Parathyroid adenoma (tissue), 2 donors: Measurements from ENCODE around the gene OLFML2B.
"Not testable (repeated sequence)": the region's sequence is repeated elsewhere in the genome, so short reads cannot be mapped to it uniquely, and the experiment has no call there.

Experiments
- H2AFZ ChIP-seq: fragments of 300-600 bp; sonication (generic); one replicate; pipeline ENCODE4 v1.7.0; 2017; ENCODE audit warnings: antibody characterized with exemption, mild to moderate bottlenecking
- H3K27ac ChIP-seq: fragments of 300-600 bp; sonication (generic); one replicate; pipeline ENCODE4 v1.7.0; 2017
- H3K27me3 ChIP-seq: fragments of 300-600 bp; sonication (generic); one replicate; pipeline ENCODE4 v1.7.0; 2017; ENCODE audit warnings: low read length; ENCODE audit not compliant: control insufficient read depth, insufficient read depth
- H3K36me3 ChIP-seq: fragments of 300-600 bp; sonication (generic); one replicate; pipeline ENCODE4 v1.7.0; 2017; ENCODE audit warnings: low read length; ENCODE audit not compliant: control insufficient read depth, insufficient read depth
- H3K4me1 ChIP-seq: fragments of 300-600 bp; sonication (generic); one replicate; pipeline ENCODE4 v1.7.0; 2017; ENCODE audit warnings: control low read depth
- H3K4me2 ChIP-seq: fragments of 300-600 bp; sonication (generic); one replicate; pipeline ENCODE4 v1.7.0; 2017; ENCODE audit warnings: low read length
- H3K4me3 ChIP-seq: fragments of 300-600 bp; sonication (generic); one replicate; pipeline ENCODE4 v1.7.0; 2017; ENCODE audit warnings: low read depth, low read length
- H3K79me2 ChIP-seq: fragments of 300-600 bp; sonication (generic); one replicate; pipeline ENCODE4 v1.7.0; 2017; ENCODE audit warnings: control low read depth
- H3K9ac ChIP-seq: fragments of 300-600 bp; sonication (generic); one replicate; pipeline ENCODE4 v1.7.0; 2017; ENCODE audit warnings: mild to moderate bottlenecking
- H3K9me3 ChIP-seq: fragments of 300-600 bp; sonication (generic); one replicate; pipeline ENCODE4 v1.7.0; 2017; ENCODE audit warnings: low read length; ENCODE audit not compliant: control insufficient read depth
- TF ChIP-seq, protein P1 (sequence below): fragments of 300-600 bp; sonication (generic); IDR thresholded peaks from one replicate; pipeline ENCODE4 v1.7.0; 2017; ENCODE audit warnings: antibody characterized with exemption, mild to moderate bottlenecking
- donor health status: primary hyperparathyroidism.

The OLFML2B gene

DNA sequence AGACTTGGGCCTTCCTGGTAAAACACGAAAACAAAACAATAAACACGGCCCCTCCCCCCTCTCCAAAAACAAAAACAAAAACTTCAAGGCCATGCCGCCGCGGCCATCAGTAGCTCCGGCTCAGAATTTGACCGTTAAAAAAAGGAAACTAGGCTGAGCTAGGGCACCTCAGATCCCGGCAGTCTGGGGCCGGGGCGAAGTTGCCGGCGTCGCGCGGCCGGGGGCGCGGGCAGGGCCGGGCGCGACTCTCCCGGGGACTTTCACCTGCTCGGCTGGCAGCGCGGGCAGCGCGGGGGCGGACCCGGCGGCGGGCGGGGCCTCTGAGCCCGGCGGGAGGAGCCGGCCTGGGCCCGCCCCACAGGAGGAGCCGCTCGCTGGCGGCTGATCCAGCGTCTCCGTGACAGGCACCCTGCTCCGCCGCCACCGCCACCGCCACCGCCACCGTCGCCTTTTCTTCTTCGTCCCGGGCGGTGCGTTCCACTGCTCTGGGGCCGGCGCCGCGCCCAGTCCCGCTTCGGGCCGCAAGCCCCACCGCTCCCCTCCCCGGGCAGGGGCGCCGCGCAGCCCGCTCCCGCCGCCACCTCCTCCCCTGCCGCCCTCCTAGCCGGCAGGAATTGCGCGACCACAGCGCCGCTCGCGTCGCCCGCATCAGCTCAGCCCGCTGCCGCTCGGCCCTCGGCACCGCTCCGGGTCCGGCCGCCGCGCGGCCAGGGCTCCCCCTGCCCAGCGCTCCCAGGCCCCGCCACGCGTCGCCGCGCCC lies 45.8 kb upstream of the OLFML2B start, which contains the start of gene NOS1AP:
NOS1AP (plus strand) TSS at position 358 of the 760 bp plus-strand sequence. CDS start 487 bp downstream, outside the sequence.
- Histone ChIP-seq H3K4me2 (peak within 1 kb of the TSS; percentile 87), H3K36me3 (no peaks in the 10 kb centered on the region), H3K27ac (no peak within 1 kb of the TSS), H3K27me3 (no peaks in the 10 kb centered on the region), H3K79me2 (no peaks in the 10 kb centered on the region), H3K4me3 (peak within 1 kb of the TSS; percentile 72), H3K9ac (no peak within 1 kb of the TSS), H3K4me1 (peaks cover 3% of the 10 kb centered on the region), H2AFZ (peak within 1 kb of the TSS; percentile 75), H3K9me3 (no peaks in the 10 kb centered on the region)
- TF ChIP-seq, protein P1, sequence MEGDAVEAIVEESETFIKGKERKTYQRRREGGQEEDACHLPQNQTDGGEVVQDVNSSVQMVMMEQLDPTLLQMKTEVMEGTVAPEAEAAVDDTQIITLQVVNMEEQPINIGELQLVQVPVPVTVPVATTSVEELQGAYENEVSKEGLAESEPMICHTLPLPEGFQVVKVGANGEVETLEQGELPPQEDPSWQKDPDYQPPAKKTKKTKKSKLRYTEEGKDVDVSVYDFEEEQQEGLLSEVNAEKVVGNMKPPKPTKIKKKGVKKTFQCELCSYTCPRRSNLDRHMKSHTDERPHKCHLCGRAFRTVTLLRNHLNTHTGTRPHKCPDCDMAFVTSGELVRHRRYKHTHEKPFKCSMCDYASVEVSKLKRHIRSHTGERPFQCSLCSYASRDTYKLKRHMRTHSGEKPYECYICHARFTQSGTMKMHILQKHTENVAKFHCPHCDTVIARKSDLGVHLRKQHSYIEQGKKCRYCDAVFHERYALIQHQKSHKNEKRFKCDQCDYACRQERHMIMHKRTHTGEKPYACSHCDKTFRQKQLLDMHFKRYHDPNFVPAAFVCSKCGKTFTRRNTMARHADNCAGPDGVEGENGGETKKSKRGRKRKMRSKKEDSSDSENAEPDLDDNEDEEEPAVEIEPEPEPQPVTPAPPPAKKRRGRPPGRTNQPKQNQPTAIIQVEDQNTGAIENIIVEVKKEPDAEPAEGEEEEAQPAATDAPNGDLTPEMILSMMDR = no peak

DNA sequence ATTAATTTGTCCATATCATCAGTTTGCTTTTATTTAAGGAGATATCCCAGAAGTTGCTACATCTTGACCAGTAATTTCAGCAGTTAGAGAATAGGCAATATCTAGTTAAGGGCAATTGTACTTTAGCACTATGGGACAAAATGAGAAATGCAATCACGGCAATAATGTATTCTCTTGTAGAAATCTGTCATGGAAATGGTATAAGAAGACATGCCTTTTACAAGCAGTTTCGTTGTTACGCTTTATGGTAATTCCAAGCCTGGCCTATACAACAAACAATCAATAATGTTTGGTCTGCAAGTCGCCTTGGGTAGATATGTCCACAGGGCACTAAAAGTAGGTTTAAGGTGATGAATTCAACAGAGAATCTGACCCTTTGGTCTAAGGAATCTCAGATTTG lies 44.6 kb upstream of the OLFML2B start:
- no peaks in the 10 kb centered on the region for H3K36me3 ChIP-seq
- peaks cover 3% of the 10 kb centered on the region for H3K4me1 ChIP-seq
- H3K79me2 ChIP-seq = no peaks in the 10 kb centered on the region
- no peak overlapping the region for H3K9ac ChIP-seq
- no peak overlapping the region for H2AFZ ChIP-seq
- no peaks in the 10 kb centered on the region for H3K9me3 ChIP-seq
- H3K4me3 ChIP-seq = no peak overlapping the region
- TF ChIP-seq, protein P1 = no peak
- H3K4me2 ChIP-seq = no peak overlapping the region
- H3K27ac ChIP-seq = no peak overlapping the region
- H3K27me3 ChIP-seq = no peaks in the 10 kb centered on the region

DNA sequence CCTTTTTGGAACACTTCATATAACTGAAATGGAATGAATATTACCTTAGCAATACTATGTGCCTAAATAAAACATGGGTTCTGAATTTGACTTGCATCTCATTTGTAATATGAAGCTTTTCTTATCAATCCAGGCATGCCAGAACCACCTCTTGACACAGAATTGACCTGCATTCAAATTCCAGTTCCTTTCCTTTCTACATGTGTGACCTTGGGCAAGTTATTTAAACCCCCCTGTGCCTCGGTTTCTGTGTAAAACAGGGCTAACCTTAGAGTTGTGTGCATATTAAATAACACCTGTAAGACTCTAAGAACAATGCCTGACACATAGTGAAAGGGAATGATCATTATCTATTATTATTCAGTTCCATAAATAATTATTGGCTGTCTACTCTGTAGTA lies 43.8 kb upstream of the OLFML2B start:
- Histone ChIP-seq H3K27me3 (no peaks in the 10 kb centered on the region), H3K9me3 (no peaks in the 10 kb centered on the region), H3K9ac (no peak overlapping the region), H2AFZ (no peak overlapping the region), H3K4me1 (peaks cover 3% of the 10 kb centered on the region), H3K27ac (no peak overlapping the region), H3K79me2 (no peaks in the 10 kb centered on the region), H3K4me2 (no peak overlapping the region), H3K36me3 (no peaks in the 10 kb centered on the region), H3K4me3 (no peak overlapping the region)
- TF ChIP-seq, protein P1 = no peak

DNA sequence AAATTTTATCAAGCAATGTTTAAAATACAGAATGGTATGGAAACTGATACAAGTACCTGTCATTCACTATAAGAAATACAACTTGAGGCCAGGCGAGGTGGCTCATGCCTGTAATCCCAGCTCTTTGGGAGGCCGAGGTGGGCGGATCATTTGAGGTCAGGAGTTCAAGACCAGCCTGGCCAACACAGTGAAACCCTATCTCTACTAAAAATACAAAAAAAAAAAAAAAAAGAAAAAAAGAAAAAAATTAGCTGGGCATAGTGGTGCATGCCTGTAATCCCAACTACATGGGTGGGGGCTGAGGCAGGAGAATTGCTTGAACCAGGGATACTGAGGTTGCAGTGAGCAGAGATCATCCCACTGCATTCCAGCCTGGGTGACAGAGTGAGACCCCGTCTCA lies 43.2 kb upstream of the OLFML2B start:
- H3K9me3 ChIP-seq, H3K27ac ChIP-seq, H2AFZ ChIP-seq, H3K4me2 ChIP-seq, H3K4me3 ChIP-seq, H3K4me1 ChIP-seq, H3K9ac ChIP-seq, H3K79me2 ChIP-seq, H3K27me3 ChIP-seq, H3K36me3 ChIP-seq: not testable (repeated sequence)

DNA sequence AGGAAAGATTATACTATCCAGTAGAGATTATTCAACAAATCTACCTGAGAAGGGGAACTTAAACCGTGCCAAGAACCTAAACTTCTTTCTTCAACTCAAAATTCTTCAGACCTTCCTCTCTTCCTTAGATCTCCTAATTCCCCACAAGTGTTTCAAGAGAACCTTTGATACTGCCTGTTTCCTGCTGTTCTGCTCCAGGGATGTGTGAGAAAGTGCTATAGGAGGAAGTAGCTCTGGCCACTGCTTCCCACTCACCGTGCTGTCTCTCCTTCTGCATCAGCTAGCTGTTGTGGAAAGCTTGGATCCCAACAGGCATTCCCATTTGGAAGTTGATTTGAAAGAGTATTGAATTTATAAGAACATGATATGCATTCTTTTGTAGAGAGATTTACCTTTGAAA lies 41.3 kb upstream of the OLFML2B start:
- Histone ChIP-seq H3K4me2 (no peak overlapping the region), H3K79me2 (no peaks in the 10 kb centered on the region), H3K36me3 (no peaks in the 10 kb centered on the region), H2AFZ (no peak overlapping the region), H3K4me1 (no peaks in the 10 kb centered on the region), H3K9me3 (no peaks in the 10 kb centered on the region), H3K9ac (no peak overlapping the region), H3K27me3 (no peaks in the 10 kb centered on the region), H3K27ac (no peak overlapping the region), H3K4me3 (no peak overlapping the region)
- TF ChIP-seq, protein P1 = no peak
